Upper lobe of left lung (tissue), 6 donors: ENCODE results near the gene GRM5. TPM values are rescaled to one million over a fixed set of nuclear protein-coding genes. Genes with fewer than 3 reads are reported as not detected.
"Not testable (repeated sequence)": the region's sequence is repeated elsewhere in the genome, so short reads cannot be mapped to it uniquely, and the experiment has no call there.

ENCODE experiments used
- ATAC-seq, 2 donors: fragments of 200-7000 bp; cut with Tn5 transposase; one replicate each; pipeline ENCODE4 v1.9.1; 2022; ENCODE audit warnings: mild to moderate bottlenecking in 2 of 2, moderate library complexity in 2 of 2; ENCODE audit not compliant: low FRiP score in 2 of 2
- DNase-seq, 2 donors: peaks; one replicate each; pipeline ENCODE4 v3.0.0-alpha.2; 2019 to 2020
- H3K27ac ChIP-seq, 4 donors: fragments of 200-600 bp; sonication (generic); one replicate each; pipeline ENCODE4 v1.5.1; 2016 to 2019
- H3K27me3 ChIP-seq, 4 donors: fragments of 200-600 bp; sonication (generic); one replicate each; pipeline ENCODE4 v1.5.1; 2017 to 2019
- H3K36me3 ChIP-seq, 4 donors: fragments of 200-600 bp; sonication (generic); one replicate each; pipeline ENCODE4 v1.5.1; 2016 to 2019
- H3K4me1 ChIP-seq, 4 donors: fragments of 200-600 bp; sonication (generic); one replicate each; pipeline ENCODE4 v1.5.1; 2018 to 2019
- H3K4me3 ChIP-seq, 4 donors: fragments of 200-600 bp; sonication (generic); one replicate each; pipeline ENCODE4 v1.5.1; 2017 to 2019; ENCODE audit warnings: mild to moderate bottlenecking in 2 of 4, moderate library complexity in 1 of 4
- H3K9me3 ChIP-seq, 4 donors: fragments of 200-600 bp; sonication (generic); one replicate each; pipeline ENCODE4 v1.5.1; 2018 to 2019
- EP300 ChIP-seq, 4 donors: sonication (generic); formaldehyde crosslinking; IDR thresholded peaks; one replicate each; pipeline ENCODE4 v1.5.1; 2017; ENCODE audit warnings: antibody characterized with exemption in 4 of 4, control low read depth in 2 of 4
- POLR2A ChIP-seq, 4 donors: fragments of 450-650 bp; IDR thresholded peaks; one replicate each; pipeline ENCODE4 v1.5.1; 2016 to 2017; ENCODE audit warnings: antibody characterized with exemption in 4 of 4, mild to moderate bottlenecking in 2 of 4
- POLR2AphosphoS5 ChIP-seq, 2 donors: sonication (generic); formaldehyde crosslinking; IDR thresholded peaks; one replicate each; pipeline ENCODE4 v1.5.1; 2017; ENCODE audit warnings: antibody characterized with exemption in 2 of 2
- WGBS, 2 donors: methylation state at CpG; one replicate each; pipeline ENCODE4 v1.1.5; 2017 to 2018; 5-methylcytosine and 5-hydroxymethylcytosine counted together
- total RNA-seq, 6 donors: library from RNA; depleted of rRNA in 4 of 6; stranded (reverse); fragments of >200 nt in 4 of 6; gene quantifications; one replicate each; pipeline versions ENCODE4 v1.1.0 to v1.2.1, GENCODE V29; 2016 to 2021
- TF ChIP-seq, protein P1 (sequence below), 6 experiments: fragments of 450-650 bp in 4 of 6; fragments of 200-600 bp in 2 of 6; sonication (generic) in 2 of 6; IDR thresholded peaks; one replicate each; pipeline ENCODE4 v1.5.1; 2016 to 2019; ENCODE audit warnings: antibody characterized with exemption in 6 of 6
- donor health status: DM: no; HTN: no; CAD: no; lungs with moderate emphysema.
- donor health status: DM: no; HTN: yes; CAD: no; lungs with severe emphysema.

Gene GRM5
- total RNA-seq, 6 donors from 2014 or later: 0.30 to 4.2 (median 0.32) TPM; not detected in 2

DNA sequence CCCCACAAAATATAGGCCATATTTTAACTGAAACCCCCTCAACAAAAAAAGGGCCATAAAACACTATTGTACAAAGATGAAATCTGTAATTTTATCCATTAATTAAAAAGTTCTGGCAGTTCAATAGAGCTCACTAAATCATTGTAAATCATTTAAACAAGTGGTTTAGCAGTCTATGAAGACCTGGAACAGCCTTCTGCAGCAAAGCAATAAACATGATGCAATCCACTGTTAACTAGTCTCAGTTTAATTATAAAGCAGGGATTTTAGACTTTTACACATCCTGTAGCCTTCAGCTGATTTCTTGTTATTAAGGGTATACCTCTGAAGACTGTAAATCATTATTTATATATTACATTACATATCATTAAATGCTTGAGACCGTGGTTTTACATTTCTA lies 8.4 kb downstream of the GRM5 start:
- H3K27me3 ChIP-seq, H3K4me1 ChIP-seq, H3K36me3 ChIP-seq, ATAC-seq, H3K4me3 ChIP-seq, H3K27ac ChIP-seq, DNase-seq, H3K9me3 ChIP-seq: not testable (repeated sequence)
- 78 to 85% methylated on average over 1 of the region's 1 CpG for WGBS, 2 donors

DNA sequence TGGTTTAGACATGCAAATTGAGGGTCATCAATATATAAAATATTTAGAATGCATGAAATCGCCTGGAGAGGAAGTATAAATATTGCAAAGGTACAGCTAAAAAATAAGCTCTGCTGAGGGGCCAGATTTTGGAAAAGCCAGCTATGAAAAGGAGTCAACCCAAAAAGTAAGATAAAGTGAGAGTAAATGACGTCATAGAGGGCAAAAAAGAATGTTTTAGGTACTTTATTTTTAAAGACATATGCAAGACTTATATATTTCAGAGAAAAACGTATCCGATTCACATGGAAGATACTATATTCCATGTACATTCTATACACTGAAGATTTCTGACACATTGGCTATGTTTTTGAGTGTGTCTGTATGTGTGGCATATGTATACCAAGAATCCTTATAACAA lies 13.6 kb downstream of the GRM5 start:
- ATAC-seq: no peak
- no peaks in the 10 kb centered on the region for H3K27me3 ChIP-seq
- WGBS, 2 donors: 62 to 72% methylated on average over 4 of the region's 4 CpGs
- no peak overlapping the region for H3K27ac ChIP-seq
- H3K4me1 ChIP-seq: no peaks in the 10 kb centered on the region
- no peaks in the 10 kb centered on the region for H3K36me3 ChIP-seq
- DNase-seq: no peak
- no peak overlapping the region for H3K4me3 ChIP-seq
- TF ChIP-seq, protein P1, sequence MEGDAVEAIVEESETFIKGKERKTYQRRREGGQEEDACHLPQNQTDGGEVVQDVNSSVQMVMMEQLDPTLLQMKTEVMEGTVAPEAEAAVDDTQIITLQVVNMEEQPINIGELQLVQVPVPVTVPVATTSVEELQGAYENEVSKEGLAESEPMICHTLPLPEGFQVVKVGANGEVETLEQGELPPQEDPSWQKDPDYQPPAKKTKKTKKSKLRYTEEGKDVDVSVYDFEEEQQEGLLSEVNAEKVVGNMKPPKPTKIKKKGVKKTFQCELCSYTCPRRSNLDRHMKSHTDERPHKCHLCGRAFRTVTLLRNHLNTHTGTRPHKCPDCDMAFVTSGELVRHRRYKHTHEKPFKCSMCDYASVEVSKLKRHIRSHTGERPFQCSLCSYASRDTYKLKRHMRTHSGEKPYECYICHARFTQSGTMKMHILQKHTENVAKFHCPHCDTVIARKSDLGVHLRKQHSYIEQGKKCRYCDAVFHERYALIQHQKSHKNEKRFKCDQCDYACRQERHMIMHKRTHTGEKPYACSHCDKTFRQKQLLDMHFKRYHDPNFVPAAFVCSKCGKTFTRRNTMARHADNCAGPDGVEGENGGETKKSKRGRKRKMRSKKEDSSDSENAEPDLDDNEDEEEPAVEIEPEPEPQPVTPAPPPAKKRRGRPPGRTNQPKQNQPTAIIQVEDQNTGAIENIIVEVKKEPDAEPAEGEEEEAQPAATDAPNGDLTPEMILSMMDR (IDR thresholded peaks at IDR 0.05): no peak
- no peak for TF ChIP-seq EP300 (IDR thresholded peaks at IDR 0.05)
- TF ChIP-seq POLR2AphosphoS5 (IDR thresholded peaks at IDR 0.05): no peak
- no peak for TF ChIP-seq POLR2A (IDR thresholded peaks at IDR 0.05)
- no peaks in the 10 kb centered on the region for H3K9me3 ChIP-seq

DNA sequence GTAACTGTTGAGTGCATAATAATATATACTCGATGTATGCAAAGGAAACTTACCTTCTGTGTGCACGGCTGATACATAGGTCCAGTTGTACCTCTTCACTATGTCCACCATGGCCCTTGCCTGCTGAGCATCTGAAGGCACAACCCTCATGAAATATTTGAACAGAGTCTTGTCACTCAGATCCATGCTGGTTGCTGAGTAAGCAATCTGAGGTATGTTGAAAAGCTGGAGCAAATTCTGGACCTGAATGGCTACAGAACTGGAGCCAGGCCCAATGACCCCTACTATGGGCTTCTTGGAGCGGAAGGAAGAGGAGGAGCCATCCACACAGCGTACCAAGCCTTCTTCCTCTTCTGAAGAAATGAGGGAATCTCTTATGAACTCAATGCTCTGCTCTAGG lies 18.6 kb downstream of the GRM5 start:
- not testable (repeated sequence) for H3K4me1 ChIP-seq, H3K4me3 ChIP-seq, ATAC-seq, H3K9me3 ChIP-seq, H3K27ac ChIP-seq, DNase-seq, H3K36me3 ChIP-seq, H3K27me3 ChIP-seq
- WGBS, 2 donors: 68 to 85% methylated on average over 4 of the region's 4 CpGs

DNA sequence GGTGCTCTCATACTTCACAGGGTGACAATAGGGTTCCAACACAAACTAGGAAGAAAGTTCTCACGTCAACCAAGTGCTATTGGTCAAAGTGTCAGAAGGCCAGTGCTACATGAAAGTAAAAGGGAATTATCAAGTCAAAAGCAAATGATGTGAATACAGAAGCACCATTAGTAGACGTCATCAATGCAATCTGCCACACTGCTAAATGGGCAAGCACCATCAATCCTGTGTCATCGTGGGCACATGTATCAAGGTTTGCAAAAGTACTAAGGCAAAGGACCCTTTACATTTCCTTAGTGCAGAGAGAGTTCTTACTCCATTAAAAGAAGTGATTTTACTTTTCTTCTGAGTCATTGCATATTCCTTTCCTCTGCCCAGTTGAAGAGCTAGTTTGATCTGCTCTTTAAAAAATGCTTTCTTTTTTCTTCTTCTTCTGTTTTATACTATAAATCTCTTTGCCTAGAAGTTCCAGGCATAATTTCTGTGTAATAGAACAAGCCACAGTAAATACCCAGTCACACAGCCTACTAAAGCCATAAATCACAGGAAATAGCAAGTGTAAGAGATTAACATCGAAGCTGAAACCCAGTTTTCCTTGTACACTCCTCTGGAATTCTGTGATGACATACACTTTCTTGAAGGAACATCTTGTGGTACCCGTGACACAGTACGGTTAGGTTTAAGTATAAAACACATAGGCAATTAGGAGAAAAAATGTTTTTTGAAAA lies 21.8 kb downstream of the GRM5 start:
- H3K27me3 ChIP-seq, H3K9me3 ChIP-seq, H3K36me3 ChIP-seq, H3K4me3 ChIP-seq, DNase-seq, H3K4me1 ChIP-seq, ATAC-seq, H3K27ac ChIP-seq: not testable (repeated sequence)
- 67 to 70% methylated on average over 6 of the region's 6 CpGs for WGBS, 2 donors

DNA sequence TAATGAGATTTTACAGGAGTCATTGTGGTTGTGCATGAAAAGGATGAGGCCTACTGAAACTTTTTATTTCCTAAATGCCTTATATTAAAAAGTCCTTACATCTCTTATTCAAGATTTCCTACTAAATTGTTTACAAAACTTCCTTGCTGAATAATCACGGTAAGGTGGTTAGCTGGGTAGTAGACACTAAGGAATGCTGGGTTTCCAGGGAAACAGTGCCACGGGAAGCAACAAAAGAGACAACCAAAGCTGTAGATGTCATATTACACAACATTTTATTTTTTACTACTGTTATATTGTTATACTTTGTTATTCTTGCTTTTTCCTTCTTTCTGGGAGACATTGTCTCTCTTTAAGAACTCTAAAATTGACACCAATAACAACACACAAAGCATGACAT lies 36.1 kb downstream of the GRM5 start:
- H3K27ac ChIP-seq, DNase-seq, ATAC-seq, H3K9me3 ChIP-seq, H3K36me3 ChIP-seq, H3K4me1 ChIP-seq, H3K27me3 ChIP-seq, H3K4me3 ChIP-seq: not testable (repeated sequence)
- WGBS, 2 donors: 76 to 77% methylated on average over 2 of the region's 2 CpGs

DNA sequence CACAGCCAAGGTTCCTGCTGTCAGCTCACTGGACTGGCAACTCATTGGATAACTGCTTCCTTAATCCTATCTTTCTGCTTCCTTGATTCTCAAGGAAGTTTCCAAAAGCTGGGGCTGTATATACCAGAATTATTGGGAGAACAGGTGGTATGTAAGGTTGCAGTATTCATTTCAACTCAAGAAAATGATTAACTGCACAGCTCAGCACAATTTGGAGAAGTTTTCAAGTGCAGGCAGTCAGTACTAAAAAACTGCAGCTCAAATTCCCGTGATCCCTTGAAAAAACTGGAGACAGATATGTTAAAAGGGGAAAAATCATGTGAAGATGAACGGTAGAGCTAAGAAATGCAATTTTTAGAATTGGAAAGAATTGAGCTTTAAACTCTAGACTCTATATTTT lies 44.4 kb downstream of the GRM5 start:
- no peaks in the 10 kb centered on the region for H3K36me3 ChIP-seq
- H3K4me3 ChIP-seq: no peak overlapping the region
- H3K9me3 ChIP-seq: no peaks in the 10 kb centered on the region
- H3K4me1 ChIP-seq: no peaks in the 10 kb centered on the region
- 67 to 69% methylated on average over 2 of the region's 2 CpGs for WGBS, 2 donors
- no peaks in the 10 kb centered on the region for H3K27me3 ChIP-seq
- TF ChIP-seq POLR2AphosphoS5 (IDR thresholded peaks at IDR 0.05): no peak
- TF ChIP-seq, protein P1 (IDR thresholded peaks at IDR 0.05): no peak
- ATAC-seq (no peak), DNase-seq (no peak)
- H3K27ac ChIP-seq: no peak overlapping the region

DNA sequence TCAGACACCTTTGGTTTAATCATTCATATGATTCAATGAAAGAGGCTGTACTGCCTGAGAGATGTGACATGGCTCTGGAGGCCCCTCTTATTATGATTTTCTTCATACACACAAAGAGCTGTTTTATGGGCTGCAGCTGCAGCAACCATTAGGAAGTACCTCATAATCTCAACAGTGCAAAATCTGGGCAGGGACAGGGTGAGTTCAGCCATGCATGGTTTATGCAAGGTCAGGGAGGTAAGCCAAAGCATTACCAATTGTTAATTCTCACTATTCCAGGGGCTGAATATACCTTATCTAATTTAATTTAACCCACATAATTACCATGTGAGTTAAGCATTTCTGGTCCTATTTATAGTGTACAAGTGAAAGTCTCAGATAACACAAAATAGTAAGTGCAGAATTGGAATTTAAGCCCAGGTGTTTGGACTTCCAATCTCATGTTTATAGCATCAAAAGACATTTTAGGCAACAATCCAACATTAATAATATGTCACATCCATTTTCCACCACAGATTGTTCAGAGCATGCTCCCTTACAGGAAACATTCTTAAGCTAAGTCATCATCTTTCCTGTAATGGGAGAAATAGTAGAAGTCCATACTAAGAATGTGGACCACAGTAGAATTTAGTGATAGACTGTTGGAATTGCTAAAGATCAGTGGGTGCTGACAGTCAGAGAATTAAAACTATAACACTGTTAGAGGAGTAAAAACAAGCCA lies 45.8 kb downstream of the GRM5 start:
- not testable (repeated sequence) for H3K4me3 ChIP-seq, DNase-seq, H3K27me3 ChIP-seq, ATAC-seq, H3K9me3 ChIP-seq, H3K4me1 ChIP-seq, H3K27ac ChIP-seq, H3K36me3 ChIP-seq
